HUES64 (cell line): ENCODE data around the gene PMEL.
"Not testable (repeated sequence)": the region's sequence is repeated elsewhere in the genome, so short reads cannot be mapped to it uniquely, and the experiment has no call there.

Experiments used
- H3K27ac ChIP-seq: 2 replicates; pipeline ENCODE4 v1.7.0; 2013; ENCODE audit warnings: low read depth, low read length, inconsistent platforms
- H3K27me3 ChIP-seq: 2 replicates; pipeline ENCODE4 v1.6.1; 2013; ENCODE audit warnings: mild to moderate bottlenecking, low read length; ENCODE audit not compliant: insufficient read depth
- H3K36me3 ChIP-seq: 2 replicates; pipeline ENCODE4 v1.6.1; 2013; ENCODE audit warnings: mild to moderate bottlenecking, low read length; ENCODE audit not compliant: insufficient read depth
- H3K4me1 ChIP-seq: 2 replicates; pipeline ENCODE4 v1.6.1; 2013; ENCODE audit warnings: mild to moderate bottlenecking, low read length, moderate library complexity; ENCODE audit not compliant: insufficient read depth
- H3K4me3 ChIP-seq: 2 replicates; pipeline ENCODE4 v1.5.1; 2013; ENCODE audit warnings: mild to moderate bottlenecking, low read length, moderate library complexity
- H3K9ac ChIP-seq: 2 replicates; pipeline ENCODE4 v1.6.1; 2013; ENCODE audit warnings: mild to moderate bottlenecking, low read depth, low read length
- H3K9me3 ChIP-seq: 2 replicates; pipeline ENCODE4 v1.6.1; 2013; ENCODE audit warnings: low read depth, low read length; ENCODE audit not compliant: insufficient read depth
- WGBS: fragments of 150-250, 120-280 bp; methylation state at CpG from one replicate; pipeline ENCODE4 v1.1.7; 2013; ENCODE audit warnings: missing lambda C conversion rate; 5-methylcytosine and 5-hydroxymethylcytosine counted together

Gene PMEL

DNA sequence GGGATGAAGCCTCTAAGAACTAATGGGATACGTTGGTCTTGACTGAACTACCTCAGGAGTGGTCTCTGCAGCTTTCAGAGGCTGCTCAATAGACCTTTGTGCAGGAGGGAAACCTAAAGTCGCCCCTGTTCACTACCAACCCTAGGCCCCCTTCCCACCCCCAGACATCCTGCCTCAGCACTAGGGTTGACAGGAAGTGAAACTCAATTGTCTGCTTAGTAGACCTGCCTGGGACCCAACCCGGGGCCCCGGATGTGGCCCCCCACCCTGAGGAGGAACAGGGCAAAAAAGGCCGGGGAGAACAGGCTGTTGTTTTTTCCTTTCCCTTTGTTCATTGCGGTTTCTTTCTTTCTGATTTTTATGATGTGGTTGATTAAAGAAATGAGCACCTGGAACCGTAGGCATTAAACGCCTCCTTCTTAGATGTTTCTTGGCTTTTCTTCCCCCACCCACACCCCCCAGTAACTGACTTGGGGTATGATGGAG, 36.5 kb downstream of the PMEL start:
- Histone ChIP-seq H3K27me3 (peaks cover 25% of the 10 kb centered on the region), H3K36me3 (peaks cover 13% of the 10 kb centered on the region), H3K4me1 (peaks cover 33% of the 10 kb centered on the region), H3K9ac (no peak overlapping the region), H3K27ac (no peak overlapping the region), H3K9me3 (no peaks in the 10 kb centered on the region), H3K4me3 (no peak overlapping the region)
- 80% methylated on average over 5 of the region's 8 CpGs for WGBS

DNA sequence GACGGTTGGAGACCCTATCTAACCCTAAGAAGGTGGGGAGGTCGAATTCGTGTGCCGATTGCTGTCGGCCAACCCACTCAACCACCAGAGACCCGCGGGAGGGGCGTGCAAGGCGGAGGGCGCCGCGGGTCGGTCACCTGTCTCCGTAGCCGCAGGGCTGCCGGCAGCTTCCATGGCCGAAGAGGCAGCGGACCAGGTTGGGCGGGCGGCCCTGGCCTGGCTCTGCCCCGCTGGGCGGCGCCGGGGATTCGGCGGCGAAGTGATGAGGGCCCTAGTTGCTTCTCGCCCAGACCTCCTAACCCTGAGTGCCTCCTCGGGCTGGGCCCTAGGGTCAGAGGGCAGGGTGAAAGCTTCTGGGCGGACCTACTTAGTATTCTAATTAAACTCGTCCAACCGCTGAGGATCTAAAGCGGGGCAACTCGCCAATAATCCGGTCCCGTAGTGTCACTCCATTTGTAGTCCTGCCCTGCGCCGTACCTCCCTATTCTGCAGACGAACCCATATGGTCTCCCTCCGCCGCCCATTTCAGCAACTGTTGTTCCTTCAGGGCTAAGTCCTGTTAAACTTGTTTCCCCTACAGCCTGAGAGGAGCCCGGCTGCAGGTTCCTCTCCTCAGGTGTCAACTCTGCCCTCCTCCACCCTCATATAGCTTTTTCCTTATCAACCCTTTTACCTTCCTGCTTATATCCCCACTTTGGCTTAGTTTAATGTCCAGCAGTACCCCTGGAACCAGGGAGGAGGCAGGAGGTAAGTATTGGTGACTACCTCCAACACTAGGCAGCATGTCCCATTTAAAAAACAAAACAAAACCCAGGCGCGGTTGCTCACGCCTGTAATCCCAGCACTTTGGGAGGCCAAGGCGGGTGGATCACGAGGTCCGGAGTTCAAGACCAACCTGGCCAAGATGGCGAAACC, 38.0 kb downstream of the PMEL start, which contains the start of gene PYM1:
PYM1 (minus strand) TSS at position 307 of the 915 bp plus-strand sequence; CDS start at position 174, 133 bp downstream.
- peaks cover 25% of the 10 kb centered on the region for H3K36me3 ChIP-seq
- peak within 1 kb of the TSS; percentile 96 for H3K27ac ChIP-seq
- no peaks in the 10 kb centered on the region for H3K9me3 ChIP-seq
- peak within 1 kb of the TSS; percentile 92 for H3K9ac ChIP-seq
- peak within 1 kb of the TSS; percentile 94 for H3K4me3 ChIP-seq
- H3K27me3 ChIP-seq: peaks cover 14% of the 10 kb centered on the region
- peaks cover 25% of the 10 kb centered on the region for H3K4me1 ChIP-seq
- WGBS: 7% methylated on average over 49 of the region's 49 CpGs

GRCh38 chr12:55926738-55927587, 38.9 kb downstream of the PMEL start:
- 1% methylated on average over 42 of the region's 42 CpGs for WGBS
- Histone ChIP-seq H3K4me1 (peaks cover 21% of the 10 kb centered on the region), H3K36me3 (peaks cover 34% of the 10 kb centered on the region), H3K27ac (peak overlapping the region; percentile 96), H3K27me3 (peaks cover 5% of the 10 kb centered on the region), H3K4me3 (peak overlapping the region; percentile 94), H3K9ac (peak overlapping the region; percentile 92), H3K9me3 (no peaks in the 10 kb centered on the region)

- H3K4me1 ChIP-seq: peaks cover 17% of the 10 kb centered on the region
- peak overlapping the region; percentile 96 for H3K27ac ChIP-seq
- no peaks in the 10 kb centered on the region for H3K9me3 ChIP-seq
- H3K27me3 ChIP-seq: peaks cover under 1% of the 10 kb centered on the region; the same call in 1 of the 2 replicates
- peak overlapping the region; percentile 92 for H3K9ac ChIP-seq
- H3K36me3 ChIP-seq: peaks cover 42% of the 10 kb centered on the region
- peak overlapping the region; percentile 94 for H3K4me3 ChIP-seq
- WGBS: 28% methylated on average over 10 of the region's 10 CpGs
Observed at GRCh38 chr12:55925870-55926737, 39.7 kb downstream of the PMEL start.

DNA sequence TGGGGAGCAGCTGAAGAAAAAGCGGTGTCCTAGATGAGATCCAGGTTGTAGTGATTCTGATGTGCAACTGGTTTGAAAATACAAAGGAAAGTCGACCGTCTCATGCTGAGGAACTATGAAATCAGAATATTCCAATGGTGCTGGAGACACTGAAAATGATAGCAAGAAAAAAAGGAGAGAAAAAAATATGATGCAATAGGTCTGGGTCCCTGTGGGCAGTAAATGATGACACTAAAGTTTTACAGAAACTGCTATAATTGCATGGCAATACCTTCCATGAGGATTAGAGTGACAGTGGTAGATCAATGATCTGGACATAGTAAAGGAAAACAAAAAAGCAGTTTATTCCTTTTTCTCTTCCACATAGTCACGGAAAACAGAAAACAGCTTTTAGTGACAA, 40.5 kb downstream of the PMEL start:
- 95% methylated on average over 4 of the region's 4 CpGs for WGBS

GRCh38 chr12:55923648-55924047, 42.2 kb downstream of the PMEL start:
- H3K36me3 ChIP-seq: peaks cover 52% of the 10 kb centered on the region
- H3K9ac ChIP-seq, H3K27ac ChIP-seq, H3K27me3 ChIP-seq, H3K4me3 ChIP-seq, H3K9me3 ChIP-seq: not testable (repeated sequence)
- 95% methylated on average over 8 of the region's 9 CpGs for WGBS
- H3K4me1 ChIP-seq: peaks cover 10% of the 10 kb centered on the region

More for the DNA sequence above, 40.5 kb downstream of the PMEL start:
- Histone ChIP-seq H3K27ac (no peak overlapping the region), H3K4me3 (peak overlapping the region; percentile 94), H3K9me3 (no peaks in the 10 kb centered on the region), H3K36me3 (peaks cover 50% of the 10 kb centered on the region), H3K4me1 (peaks cover 10% of the 10 kb centered on the region), H3K27me3 (no peaks in the 10 kb centered on the region), H3K9ac (no peak overlapping the region)

GRCh38 chr12:55922126-55922525, 43.7 kb downstream of the PMEL start:
- H3K27ac ChIP-seq: no peak overlapping the region
- H3K9ac ChIP-seq: no peak overlapping the region
- H3K27me3 ChIP-seq: no peaks in the 10 kb centered on the region
- no peak overlapping the region for H3K4me3 ChIP-seq
- H3K4me1 ChIP-seq: peaks cover 10% of the 10 kb centered on the region
- peaks cover 52% of the 10 kb centered on the region for H3K36me3 ChIP-seq
- WGBS: 98% methylated on average over 3 of the region's 3 CpGs
- no peaks in the 10 kb centered on the region for H3K9me3 ChIP-seq

DNA sequence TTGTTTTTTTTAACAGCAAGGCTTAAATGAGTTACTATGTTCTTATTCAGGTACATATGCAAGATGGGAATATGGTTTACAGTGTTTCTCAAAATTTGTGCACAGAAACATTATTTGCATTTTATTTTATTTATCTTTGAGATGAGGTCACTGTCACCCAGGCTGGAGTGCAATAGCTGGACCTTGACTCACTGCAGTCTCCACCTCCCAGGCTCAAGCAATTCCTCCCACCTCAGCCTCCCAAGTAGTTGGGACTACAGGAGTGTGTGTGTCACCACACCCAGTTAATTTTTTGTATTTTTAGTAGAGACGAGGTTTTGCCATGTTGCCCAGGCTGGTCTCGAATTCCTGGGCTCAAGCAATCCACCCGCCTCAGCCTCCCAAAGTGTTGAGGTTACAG, 46.8 kb downstream of the PMEL start:
- H3K27ac ChIP-seq, H3K4me3 ChIP-seq, H3K27me3 ChIP-seq, H3K9me3 ChIP-seq, H3K9ac ChIP-seq, H3K4me1 ChIP-seq: not testable (repeated sequence)
- H3K36me3 ChIP-seq: peaks cover 47% of the 10 kb centered on the region
- WGBS: 96% methylated on average over 3 of the region's 3 CpGs

GRCh38 chr12:55915482-55915859, 50.4 kb downstream of the PMEL start:
- peaks cover 27% of the 10 kb centered on the region for H3K36me3 ChIP-seq
- H3K9ac ChIP-seq: no peak overlapping the region
- H3K27ac ChIP-seq: no peak overlapping the region

DNA sequence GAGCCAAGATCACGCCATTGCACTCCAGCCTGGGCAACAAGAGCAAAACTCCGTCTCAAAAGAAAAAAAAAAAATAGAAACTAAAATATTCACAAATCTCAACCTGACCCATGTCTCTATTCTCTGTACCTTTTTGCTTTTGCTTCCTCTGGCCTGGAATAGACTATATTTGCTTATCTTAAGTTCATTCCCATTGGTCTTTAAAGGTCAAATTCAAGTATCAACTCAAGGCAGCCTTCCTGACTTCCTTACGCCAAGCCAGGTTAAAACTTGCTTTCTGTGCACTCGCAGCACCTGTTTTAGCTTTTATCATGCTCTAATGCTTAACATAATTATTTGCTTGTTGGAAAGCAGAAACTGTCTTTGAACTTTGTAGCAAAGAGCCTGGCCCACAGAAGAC, 52.9 kb downstream of the PMEL start:
- no peak overlapping the region for H3K4me3 ChIP-seq
- no peaks in the 10 kb centered on the region for H3K27me3 ChIP-seq
- H3K27ac ChIP-seq: no peak overlapping the region
- no peak overlapping the region for H3K9ac ChIP-seq
- peaks cover 6% of the 10 kb centered on the region; the same call in 1 of the 2 replicates for H3K4me1 ChIP-seq
- peaks cover 25% of the 10 kb centered on the region for H3K36me3 ChIP-seq
- 92% methylated on average over 4 of the region's 4 CpGs for WGBS
- no peaks in the 10 kb centered on the region for H3K9me3 ChIP-seq

More at GRCh38 chr12:55915482-55915859, 50.4 kb downstream of the PMEL start:
- H3K9me3 ChIP-seq: no peaks in the 10 kb centered on the region
- no peak overlapping the region for H3K4me3 ChIP-seq
- no peaks in the 10 kb centered on the region for H3K4me1 ChIP-seq
- no peaks in the 10 kb centered on the region for H3K27me3 ChIP-seq
- WGBS: 97% methylated on average over 2 of the region's 3 CpGs
